Neural progenitor cell (in vitro differentiated cells): ENCODE data around the gene GRIN2A. TPM values are rescaled to one million over a fixed set of nuclear protein-coding genes. Genes with fewer than 3 reads are reported as not detected.

ENCODE experiments used
- DNase-seq: peaks from one replicate; pipeline ENCODE4 v3.0.0-alpha.2; 2016; ENCODE audit warnings: low spot score
- H2AFZ ChIP-seq: fragments of 200-600 bp; sonication (generic); replicated peaks from 2 replicates; pipeline ENCODE4 v1.6.1; 2016; ENCODE audit warnings: antibody characterized with exemption
- H3F3A ChIP-seq: fragments of 200-600 bp; sonication (generic); 2 replicates; pipeline ENCODE4 v1.6.1; 2016; ENCODE audit warnings: antibody characterized with exemption, low read depth
- H3K27ac ChIP-seq: fragments of 200-600 bp; sonication (generic); 2 replicates; pipeline ENCODE4 v1.5.1; 2016; ENCODE audit warnings: mild to moderate bottlenecking
- H3K27me3 ChIP-seq: fragments of 200-600 bp; sonication (generic); 2 replicates; pipeline ENCODE4 v1.6.1; 2016; ENCODE audit warnings: mild to moderate bottlenecking, moderate library complexity
- H3K36me3 ChIP-seq: fragments of 200-600 bp; sonication (generic); 2 replicates; pipeline ENCODE4 v1.5.1; 2016
- H3K4me1 ChIP-seq: fragments of 200-600 bp; sonication (generic); 2 replicates; pipeline ENCODE4 v1.6.1; 2016; ENCODE audit warnings: mixed run types
- H3K4me2 ChIP-seq: fragments of 200-600 bp; sonication (generic); 2 replicates; pipeline ENCODE4 v1.6.1; 2016
- H3K4me3 ChIP-seq: fragments of 200-600 bp; sonication (generic); 2 replicates; pipeline ENCODE4 v1.5.1; 2016
- H3K79me2 ChIP-seq: fragments of 200-600 bp; sonication (generic); 2 replicates; pipeline ENCODE4 v1.6.1; 2016; ENCODE audit warnings: low read depth
- H3K9ac ChIP-seq: fragments of 200-600 bp; sonication (generic); 2 replicates; pipeline ENCODE4 v1.6.1; 2016
- H3K9me3 ChIP-seq: fragments of 200-600 bp; sonication (generic); 2 replicates; pipeline ENCODE4 v1.5.1; 2016; ENCODE audit warnings: low read depth
- H4K20me1 ChIP-seq: fragments of 200-600 bp; sonication (generic); 2 replicates; pipeline ENCODE4 v1.6.1; 2016; ENCODE audit warnings: low read depth
- H3K27ac Mint-ChIP-seq: 3 replicates; pipeline ENCODE4 v1.8.0; 2021; ENCODE audit warnings: mixed read lengths
- H3K27me3 Mint-ChIP-seq: 2 replicates; pipeline ENCODE4 v1.8.0; 2022; ENCODE audit warnings: low read depth, mild to moderate bottlenecking, inconsistent platforms, moderate library complexity, mixed read lengths; ENCODE audit not compliant: insufficient read depth
- H3K36me3 Mint-ChIP-seq: 3 replicates; pipeline ENCODE4 v1.8.0; 2021; ENCODE audit warnings: mixed read lengths
- H3K4me1 Mint-ChIP-seq: 3 replicates; pipeline ENCODE4 v1.8.0; 2021; ENCODE audit warnings: mixed read lengths
- H3K4me3 Mint-ChIP-seq: 3 replicates; pipeline ENCODE4 v1.8.0; 2021; ENCODE audit warnings: mild to moderate bottlenecking, moderate library complexity, mixed read lengths
- H3K9me3 Mint-ChIP-seq: 3 replicates; pipeline ENCODE4 v1.8.0; 2020; ENCODE audit warnings: mixed read lengths
- CTCF ChIP-seq: fragments of 200-600 bp; sonication (generic); IDR thresholded peaks from 2 replicates; pipeline ENCODE4 v1.5.1; 2017; ENCODE audit warnings: antibody characterized with exemption, mild to moderate bottlenecking
- EZH2 ChIP-seq: fragments of 200-600 bp; sonication (generic); IDR thresholded peaks from 2 replicates; pipeline ENCODE4 v1.6.1; 2017; ENCODE audit warnings: antibody characterized with exemption, mild to moderate bottlenecking, moderate library complexity
- EZH2phosphoT487 ChIP-seq: fragments of 200-600 bp; sonication (generic); IDR thresholded peaks from 2 replicates; pipeline ENCODE4 v1.6.1; 2017; ENCODE audit warnings: antibody characterized with exemption
- total RNA-seq: library from RNA; depleted of rRNA; stranded (reverse); fragments of >200 nt; gene quantifications from 2 replicates; pipeline ENCODE4 v1.2.3, GENCODE V29; 2015; ENCODE audit warnings: low replicate concordance

Gene GRIN2A
- total RNA-seq, 1 donor from 2014 or later = 1.6 TPM

- H3K27me3 ChIP-seq = no peaks in the 10 kb centered on the region
- peaks cover 7% of the 10 kb centered on the region for H3K4me1 Mint-ChIP-seq
- no peaks in the 10 kb centered on the region for H3K27me3 Mint-ChIP-seq
- H3K9me3 Mint-ChIP-seq = peaks cover 9% of the 10 kb centered on the region
- H3K4me2 ChIP-seq = no peak overlapping the region
- no peak overlapping the region for H3K4me3 ChIP-seq
- TF ChIP-seq CTCF = no peak
- TF ChIP-seq EZH2 = no peak
- TF ChIP-seq EZH2phosphoT487 = no peak
- no peaks in the 10 kb centered on the region for H3F3A ChIP-seq
- no peak overlapping the region for H2AFZ ChIP-seq
- no peak overlapping the region for H3K4me3 Mint-ChIP-seq
- H3K27ac Mint-ChIP-seq = no peak overlapping the region
- H3K79me2 ChIP-seq = no peaks in the 10 kb centered on the region
- H4K20me1 ChIP-seq = no peaks in the 10 kb centered on the region
- H3K9me3 ChIP-seq = no peaks in the 10 kb centered on the region
- no peak for DNase-seq
- no peak overlapping the region for H3K27ac ChIP-seq
- no peaks in the 10 kb centered on the region for H3K4me1 ChIP-seq
- no peaks in the 10 kb centered on the region for H3K36me3 ChIP-seq
- no peak overlapping the region for H3K9ac ChIP-seq
- H3K36me3 Mint-ChIP-seq = no peaks in the 10 kb centered on the region
Observed at GRCh38 chr16:10097271-10097670, 85.0 kb downstream of the GRIN2A start.

- Mint-ChIP-seq H3K4me3 (no peak overlapping the region), H3K27ac (no peak overlapping the region), H3K27me3 (no peaks in the 10 kb centered on the region), H3K4me1 (peaks cover 3% of the 10 kb centered on the region), H3K36me3 (no peaks in the 10 kb centered on the region), H3K9me3 (peaks cover 1% of the 10 kb centered on the region)
- H3K4me3 ChIP-seq = no peak overlapping the region
- no peaks in the 10 kb centered on the region for H4K20me1 ChIP-seq
- H3K9ac ChIP-seq = no peak overlapping the region
- H2AFZ ChIP-seq = no peak overlapping the region
- no peaks in the 10 kb centered on the region for H3K27me3 ChIP-seq
- TF ChIP-seq EZH2phosphoT487 (no peak), CTCF (no peak), EZH2 (no peak)
- no peak overlapping the region for H3K4me2 ChIP-seq
- no peaks in the 10 kb centered on the region for H3F3A ChIP-seq
- no peaks in the 10 kb centered on the region for H3K79me2 ChIP-seq
- H3K27ac ChIP-seq = no peak overlapping the region
- no peaks in the 10 kb centered on the region for H3K36me3 ChIP-seq
- DNase-seq = no peak
- no peaks in the 10 kb centered on the region for H3K9me3 ChIP-seq
- no peaks in the 10 kb centered on the region for H3K4me1 ChIP-seq
Observed at GRCh38 chr16:10093576-10093975, 88.7 kb downstream of the GRIN2A start.

- no peaks in the 10 kb centered on the region for H4K20me1 ChIP-seq
- TF ChIP-seq EZH2phosphoT487 = no peak
- no peak for TF ChIP-seq CTCF
- no peak for TF ChIP-seq EZH2
- no peaks in the 10 kb centered on the region for H3K36me3 ChIP-seq
- H3K4me1 Mint-ChIP-seq = peaks cover 4% of the 10 kb centered on the region
- H3K27ac Mint-ChIP-seq = no peak overlapping the region
- no peaks in the 10 kb centered on the region for H3K36me3 Mint-ChIP-seq
- no peak overlapping the region for H3K4me3 Mint-ChIP-seq
- no peaks in the 10 kb centered on the region for H3K79me2 ChIP-seq
- no peak overlapping the region for H3K9ac ChIP-seq
- DNase-seq = no peak
- no peaks in the 10 kb centered on the region for H3K27me3 ChIP-seq
- no peak overlapping the region for H3K4me3 ChIP-seq
- H3K27ac ChIP-seq = no peak overlapping the region
- H3K27me3 Mint-ChIP-seq = no peaks in the 10 kb centered on the region
- H3F3A ChIP-seq = no peaks in the 10 kb centered on the region
- no peaks in the 10 kb centered on the region for H3K9me3 Mint-ChIP-seq
- H3K9me3 ChIP-seq = no peaks in the 10 kb centered on the region
- H2AFZ ChIP-seq = no peak overlapping the region
- H3K4me1 ChIP-seq = no peaks in the 10 kb centered on the region
- no peak overlapping the region for H3K4me2 ChIP-seq
Observed at GRCh38 chr16:10090816-10091215, 91.4 kb downstream of the GRIN2A start.
